Measurements from ENCODE around the gene ST3GAL5.

The ST3GAL5 gene

DNA sequence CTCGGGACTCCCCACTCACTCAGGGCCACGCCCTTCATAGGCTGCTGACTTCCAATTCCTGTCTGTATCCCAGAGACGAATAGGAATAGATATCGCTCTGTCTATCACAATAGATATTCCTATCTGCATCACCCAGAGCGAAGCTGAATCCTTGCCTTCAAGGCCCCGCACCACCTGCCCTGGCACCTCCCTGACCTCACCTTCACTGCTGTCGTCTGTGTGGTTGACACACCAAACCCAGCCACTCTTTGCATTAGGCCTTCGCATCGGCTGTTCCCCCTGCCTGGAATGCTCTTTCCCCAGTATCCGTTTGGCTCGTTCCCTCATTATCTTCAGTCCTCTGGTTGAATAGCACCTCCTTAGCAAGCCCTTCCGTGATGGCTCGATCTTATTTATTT lies 91.5 kb downstream of the ST3GAL5 start:
- Histone ChIP-seq H3K4me3 (ENCODE audit: low read length) (no peak overlapping the region), H3K4me1 (ENCODE audit: insufficient read depth, low read length) (peaks cover 6% of the 10 kb centered on the region; the same call in 1 of the 2 replicates), H3K27ac (ENCODE audit: low read depth, low read length) (no peak overlapping the region), H3K27me3 (ENCODE audit: insufficient read depth, low read length) (no peaks in the 10 kb centered on the region), H3K9me3 (ENCODE audit: insufficient read depth, low read depth, low read length) (no peaks in the 10 kb centered on the region), H3K36me3 (ENCODE audit: insufficient read depth, low read length) (no peaks in the 10 kb centered on the region), H3K9ac (ENCODE audit: low read depth, low read length) (no peak overlapping the region)
- WGBS: 91% methylated on average over 13 of the region's 13 CpGs

DNA sequence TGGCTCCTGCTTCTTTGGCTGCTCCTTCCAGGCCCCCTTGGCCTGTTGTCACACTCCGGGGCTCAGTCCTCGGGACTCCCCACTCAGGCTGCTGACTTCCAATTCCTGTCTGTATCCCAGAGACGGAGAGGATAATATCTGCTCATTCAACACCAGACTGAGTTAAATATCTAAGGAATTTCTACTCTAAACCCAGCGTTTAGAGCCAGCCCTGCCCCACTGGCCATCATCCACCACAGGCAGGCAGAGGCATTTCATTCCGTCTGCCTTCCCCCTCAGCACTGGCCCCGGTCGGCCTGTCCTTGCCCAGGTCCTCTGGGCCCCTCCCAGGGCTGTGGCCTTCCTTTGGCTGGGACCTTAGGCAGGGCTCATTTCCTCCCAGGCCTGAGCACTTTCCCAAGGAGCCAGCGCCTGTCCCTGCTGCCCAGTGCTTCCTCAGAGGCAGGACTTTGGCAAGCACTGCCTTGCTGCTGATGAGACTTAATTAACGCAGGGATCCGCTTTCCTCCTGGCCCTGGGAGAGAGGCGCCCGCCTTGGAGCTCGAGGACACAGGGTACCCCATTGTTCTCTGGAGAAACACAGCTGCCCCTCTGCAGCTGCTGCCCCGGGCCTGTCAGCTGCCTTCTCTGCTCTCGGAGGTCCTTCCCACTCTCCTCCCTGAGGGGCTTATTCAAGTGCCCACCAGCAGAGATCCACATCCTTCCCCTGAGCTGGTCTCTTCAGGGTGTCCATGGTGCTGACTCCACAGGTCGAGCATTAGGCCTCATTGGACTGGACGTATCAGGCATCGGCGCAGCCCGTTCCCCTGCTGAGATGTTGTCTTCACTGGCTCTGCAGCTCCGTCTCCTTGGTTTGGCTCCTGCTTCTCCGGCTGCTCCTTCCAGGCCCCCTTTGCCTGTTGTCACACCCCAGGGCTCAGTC lies 92.2 kb downstream of the ST3GAL5 start:
- Histone ChIP-seq H3K4me3 (ENCODE audit: low read length) (no peak overlapping the region), H3K9me3 (ENCODE audit: insufficient read depth, low read depth, low read length) (no peaks in the 10 kb centered on the region), H3K36me3 (ENCODE audit: insufficient read depth, low read length) (no peaks in the 10 kb centered on the region), H3K27me3 (ENCODE audit: insufficient read depth, low read length) (0 out of 2 replicates have a peak, but pooled peaks cover 3% of the 10 kb centered on the region), H3K4me1 (ENCODE audit: insufficient read depth, low read length) (peaks cover 6% of the 10 kb centered on the region; the same call in 1 of the 2 replicates), H3K9ac (ENCODE audit: low read depth, low read length) (no peak overlapping the region), H3K27ac (ENCODE audit: low read depth, low read length) (no peak overlapping the region)
- 80% methylated on average over 22 of the region's 22 CpGs for WGBS

DNA sequence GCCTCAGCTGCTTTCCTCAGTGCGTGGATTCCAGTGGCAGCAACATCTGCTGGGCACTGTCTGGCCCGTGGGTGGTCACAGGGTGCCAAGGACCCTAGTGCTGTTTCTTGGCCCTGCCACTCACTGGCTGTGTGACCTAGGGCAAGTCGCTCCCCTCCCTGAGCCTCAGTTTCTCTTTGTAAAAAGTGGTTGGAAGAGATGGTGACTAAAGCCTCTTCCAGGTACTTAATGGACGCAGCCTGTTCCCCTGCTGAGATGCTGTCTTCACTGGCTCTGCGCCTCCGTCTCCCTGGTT lies 92.8 kb downstream of the ST3GAL5 start:
- Histone ChIP-seq H3K9me3 (ENCODE audit: insufficient read depth, low read depth, low read length) (no peaks in the 10 kb centered on the region), H3K27ac (ENCODE audit: low read depth, low read length) (no peak overlapping the region), H3K36me3 (ENCODE audit: insufficient read depth, low read length) (no peaks in the 10 kb centered on the region), H3K27me3 (ENCODE audit: insufficient read depth, low read length) (0 out of 2 replicates have a peak, but pooled peaks cover 3% of the 10 kb centered on the region), H3K4me3 (ENCODE audit: low read length) (no peak overlapping the region), H3K4me1 (ENCODE audit: insufficient read depth, low read length) (peaks cover 6% of the 10 kb centered on the region; the same call in 1 of the 2 replicates), H3K9ac (ENCODE audit: low read depth, low read length) (no peak overlapping the region)
- WGBS: 85% methylated on average over 6 of the region's 6 CpGs

DNA sequence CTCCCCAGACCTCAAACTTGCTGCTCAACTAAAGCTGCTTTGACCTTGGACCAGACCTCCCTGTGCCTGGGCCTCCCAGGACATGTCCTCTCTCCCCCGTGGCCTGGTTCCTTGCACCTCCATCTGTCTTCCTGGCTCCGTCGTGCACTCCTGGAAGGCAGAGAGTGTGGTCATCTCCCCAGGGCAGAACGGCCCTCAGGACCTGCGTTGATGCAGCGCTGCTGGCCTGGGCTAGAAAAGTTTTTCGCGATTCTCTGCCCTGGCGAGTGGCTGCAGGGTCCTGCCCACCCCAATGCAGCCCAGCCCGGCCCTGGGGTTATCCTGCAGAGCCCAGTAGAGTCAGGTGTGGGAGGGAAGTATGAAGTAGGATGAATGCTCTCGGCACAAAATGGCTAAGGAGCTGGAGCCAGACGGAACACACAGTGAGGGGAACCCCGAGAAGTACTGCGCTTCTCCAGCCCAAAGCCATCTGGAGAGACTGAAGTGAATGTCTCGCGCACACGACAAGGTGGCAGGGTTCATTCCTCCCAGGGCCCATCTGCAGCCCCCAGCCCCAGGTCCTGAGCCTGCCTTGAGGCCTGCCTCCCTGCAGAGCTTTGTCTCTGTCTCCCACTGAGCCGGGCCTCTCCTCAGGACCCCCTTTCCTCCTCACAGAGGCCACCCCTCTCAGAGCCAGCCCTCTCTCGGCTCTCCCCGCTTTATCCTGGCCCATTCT lies 93.3 kb downstream of the ST3GAL5 start:
- no peaks in the 10 kb centered on the region for H3K9me3 ChIP-seq (ENCODE audit: insufficient read depth, low read depth, low read length)
- H3K9ac ChIP-seq (ENCODE audit: low read depth, low read length): no peak overlapping the region
- WGBS: 87% methylated on average over 20 of the region's 20 CpGs
- no peaks in the 10 kb centered on the region for H3K36me3 ChIP-seq (ENCODE audit: insufficient read depth, low read length)
- peaks cover 6% of the 10 kb centered on the region; the same call in 1 of the 2 replicates for H3K4me1 ChIP-seq (ENCODE audit: insufficient read depth, low read length)
- H3K27me3 ChIP-seq (ENCODE audit: insufficient read depth, low read length): peaks cover 3% of the 10 kb centered on the region; the same call in 1 of the 2 replicates
- no peak overlapping the region for H3K4me3 ChIP-seq (ENCODE audit: low read length)
- no peak overlapping the region for H3K27ac ChIP-seq (ENCODE audit: low read depth, low read length)

DNA sequence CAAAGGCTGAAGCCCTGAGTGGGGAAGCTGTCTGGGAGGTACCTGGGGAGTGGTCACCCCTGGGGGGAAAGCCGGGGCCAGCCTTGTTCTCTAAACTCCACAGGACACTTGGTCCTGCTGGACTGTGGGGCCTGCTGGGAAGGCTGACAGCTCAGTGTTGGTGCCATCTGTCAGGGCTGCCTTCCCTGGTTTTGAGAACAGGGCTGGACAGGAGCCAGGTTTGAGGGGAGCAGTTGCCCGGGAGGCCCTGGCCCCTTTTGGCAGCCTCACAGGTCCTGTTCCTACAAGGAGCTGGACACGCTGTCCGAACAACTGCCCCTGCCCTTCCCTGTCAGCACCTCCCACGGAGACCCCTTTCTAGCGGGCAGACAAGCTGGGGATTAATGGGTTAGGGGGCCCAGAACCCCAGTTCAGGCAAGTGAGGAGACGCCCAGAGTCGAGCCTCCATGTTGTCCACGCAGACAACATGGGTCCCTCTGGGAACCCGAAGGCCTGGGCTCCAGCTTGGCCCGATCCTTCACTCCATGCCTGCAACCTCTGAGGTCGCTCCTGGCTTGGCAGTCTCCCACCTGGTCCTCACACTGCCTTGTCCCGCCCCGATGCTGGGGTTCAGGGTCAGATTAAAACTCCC lies 94.2 kb downstream of the ST3GAL5 start:
- Histone ChIP-seq H3K36me3 (ENCODE audit: insufficient read depth, low read length) (no peaks in the 10 kb centered on the region), H3K4me3 (ENCODE audit: low read length) (no peak overlapping the region), H3K9me3 (ENCODE audit: insufficient read depth, low read depth, low read length) (no peaks in the 10 kb centered on the region), H3K4me1 (ENCODE audit: insufficient read depth, low read length) (peaks cover 6% of the 10 kb centered on the region; the same call in 1 of the 2 replicates), H3K27me3 (ENCODE audit: insufficient read depth, low read length) (peaks cover 3% of the 10 kb centered on the region; the same call in 1 of the 2 replicates), H3K9ac (ENCODE audit: low read depth, low read length) (no peak overlapping the region), H3K27ac (ENCODE audit: low read depth, low read length) (no peak overlapping the region)
- 88% methylated on average over 14 of the region's 14 CpGs for WGBS

DNA sequence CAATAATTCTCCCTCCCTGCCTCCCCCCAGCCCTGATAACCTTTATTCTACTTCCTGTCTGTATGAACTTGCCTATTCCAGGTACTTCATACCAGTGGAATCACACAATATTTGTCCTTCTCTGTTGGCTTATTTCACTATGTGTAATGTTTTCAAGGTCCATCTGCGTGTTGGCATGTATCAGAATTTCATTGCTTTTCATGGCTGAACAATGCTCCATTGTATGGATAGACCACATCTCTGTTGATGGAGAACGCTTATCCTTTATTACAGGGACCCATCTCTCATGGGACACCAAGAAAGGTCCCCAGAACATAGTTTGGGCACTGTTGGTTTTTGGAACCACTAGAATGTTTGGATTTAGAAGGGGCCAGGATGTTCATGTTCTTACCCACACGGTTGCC lies 94.8 kb downstream of the ST3GAL5 start:
- Histone ChIP-seq H3K27me3 (ENCODE audit: insufficient read depth, low read length) (peaks cover 3% of the 10 kb centered on the region; the same call in 1 of the 2 replicates), H3K9ac (ENCODE audit: low read depth, low read length) (no peak overlapping the region), H3K27ac (ENCODE audit: low read depth, low read length) (no peak overlapping the region), H3K4me3 (ENCODE audit: low read length) (no peak overlapping the region), H3K9me3 (ENCODE audit: insufficient read depth, low read depth, low read length) (no peaks in the 10 kb centered on the region), H3K36me3 (ENCODE audit: insufficient read depth, low read length) (no peaks in the 10 kb centered on the region), H3K4me1 (ENCODE audit: insufficient read depth, low read length) (peaks cover 6% of the 10 kb centered on the region; the same call in 1 of the 2 replicates)
- WGBS: 97% methylated on average over 3 of the region's 3 CpGs

DNA sequence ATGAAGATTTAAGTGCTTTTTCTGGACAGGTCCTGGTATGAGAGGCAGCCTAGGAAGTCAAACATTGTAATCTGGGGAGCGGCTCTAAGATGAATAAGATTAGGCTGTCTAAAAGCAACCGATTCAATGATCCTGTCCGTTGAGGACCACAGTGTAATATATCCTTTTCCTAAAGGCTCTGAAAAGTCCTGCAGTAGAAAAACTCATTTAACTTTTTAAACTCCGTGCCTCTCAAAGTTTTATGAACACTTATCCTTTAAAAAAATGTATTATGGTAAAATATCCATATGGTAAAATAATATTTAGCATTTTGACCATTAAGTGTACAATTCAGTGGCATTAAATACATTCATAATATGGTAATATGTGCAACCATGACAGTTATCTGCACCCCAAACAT lies 95.2 kb downstream of the ST3GAL5 start:
- no peaks in the 10 kb centered on the region for H3K9me3 ChIP-seq (ENCODE audit: insufficient read depth, low read depth, low read length)
- H3K4me3 ChIP-seq (ENCODE audit: low read length): no peak overlapping the region
- no peak overlapping the region for H3K9ac ChIP-seq (ENCODE audit: low read depth, low read length)
- 86% methylated on average over 3 of the region's 4 CpGs for WGBS
- H3K4me1 ChIP-seq (ENCODE audit: insufficient read depth, low read length): peaks cover 6% of the 10 kb centered on the region; the same call in 1 of the 2 replicates
- H3K27me3 ChIP-seq (ENCODE audit: insufficient read depth, low read length): peaks cover 3% of the 10 kb centered on the region; the same call in 1 of the 2 replicates
- no peaks in the 10 kb centered on the region for H3K36me3 ChIP-seq (ENCODE audit: insufficient read depth, low read length)
- H3K27ac ChIP-seq (ENCODE audit: low read depth, low read length): no peak overlapping the region

DNA sequence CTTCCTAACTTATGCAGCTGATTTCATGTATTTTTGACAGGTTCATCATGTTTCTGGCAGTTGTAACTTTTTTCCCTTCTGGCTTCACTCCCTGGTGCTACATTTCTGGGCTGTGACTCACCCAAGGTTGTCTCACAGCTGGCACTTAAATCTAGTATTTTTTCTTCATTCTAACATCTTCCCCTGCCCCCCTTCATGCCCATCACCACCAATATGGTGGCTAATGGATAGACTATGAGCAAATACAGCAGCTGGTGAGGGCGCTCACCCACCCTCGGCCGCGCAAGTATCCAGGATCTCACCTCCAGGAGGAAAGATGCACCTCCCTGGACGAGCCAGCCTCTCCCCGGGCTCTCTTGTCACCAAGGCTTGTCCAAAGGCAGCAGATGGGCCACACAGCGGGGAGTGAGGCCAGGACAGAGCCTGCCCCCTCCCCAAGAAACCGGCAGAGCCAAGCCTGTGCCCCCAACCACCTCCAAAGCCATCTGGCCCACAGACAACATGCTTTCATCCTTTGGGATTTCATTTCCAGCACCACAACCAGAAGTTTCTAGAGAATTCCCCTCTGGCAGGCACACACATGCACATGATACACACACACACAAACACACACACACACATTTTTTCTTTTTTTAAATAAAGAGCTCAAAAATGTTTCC lies 95.9 kb downstream of the ST3GAL5 start:
- Histone ChIP-seq H3K9ac (ENCODE audit: low read depth, low read length) (no peak overlapping the region), H3K4me3 (ENCODE audit: low read length) (no peak overlapping the region), H3K27ac (ENCODE audit: low read depth, low read length) (no peak overlapping the region), H3K36me3 (ENCODE audit: insufficient read depth, low read length) (no peaks in the 10 kb centered on the region), H3K9me3 (ENCODE audit: insufficient read depth, low read depth, low read length) (no peaks in the 10 kb centered on the region), H3K4me1 (ENCODE audit: insufficient read depth, low read length) (peaks cover 6% of the 10 kb centered on the region; the same call in 1 of the 2 replicates), H3K27me3 (ENCODE audit: insufficient read depth, low read length) (peaks cover 3% of the 10 kb centered on the region; the same call in 1 of the 2 replicates)
- WGBS: 83% methylated on average over 8 of the region's 8 CpGs

DNA sequence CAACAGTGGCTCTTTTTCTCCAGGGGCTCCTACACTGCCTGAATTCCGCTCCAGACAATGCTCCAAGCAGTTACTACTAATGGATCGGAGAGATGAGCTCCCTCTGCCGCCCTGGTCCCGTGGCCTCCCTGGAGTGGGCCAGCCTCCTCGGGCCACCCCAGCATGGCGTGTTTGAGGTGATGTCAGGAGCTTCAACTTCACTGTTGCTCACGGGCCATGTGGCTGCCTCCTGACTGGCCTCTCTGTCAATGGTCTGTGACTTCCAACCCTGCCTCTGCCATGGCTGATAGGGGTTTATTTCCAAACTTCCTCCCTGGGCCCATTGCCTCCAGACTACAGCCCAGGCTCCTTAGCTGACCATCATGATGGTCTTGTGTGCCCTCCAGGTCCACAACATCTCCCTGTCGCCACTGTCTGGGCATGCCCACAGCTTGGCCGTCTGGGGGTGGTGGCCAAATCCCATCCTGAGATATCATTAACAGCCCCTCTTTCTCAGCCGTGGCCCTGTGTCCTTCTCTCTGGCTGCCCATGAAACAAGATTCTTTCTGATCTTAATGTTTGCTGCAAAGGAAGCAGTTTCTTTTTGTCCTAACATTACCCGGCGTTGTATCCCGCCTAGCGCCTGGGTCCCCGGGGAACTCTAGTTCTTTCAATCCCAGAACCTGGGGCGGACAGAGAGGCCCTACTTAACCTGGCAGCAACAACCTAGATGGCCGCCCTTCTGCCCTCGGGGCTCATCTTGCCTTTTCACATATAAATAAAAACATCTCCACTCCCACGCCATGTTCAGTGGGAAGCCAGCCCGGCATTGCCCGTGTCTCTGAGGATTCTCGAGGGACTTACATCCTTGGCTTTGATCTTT lies 96.9 kb downstream of the ST3GAL5 start:
- no peaks in the 10 kb centered on the region for H3K36me3 ChIP-seq (ENCODE audit: insufficient read depth, low read length)
- no peak overlapping the region for H3K4me3 ChIP-seq (ENCODE audit: low read length)
- peaks cover 6% of the 10 kb centered on the region; the same call in 1 of the 2 replicates for H3K4me1 ChIP-seq (ENCODE audit: insufficient read depth, low read length)
- WGBS: 93% methylated on average over 22 of the region's 22 CpGs
- peaks cover 3% of the 10 kb centered on the region; the same call in 1 of the 2 replicates for H3K27me3 ChIP-seq (ENCODE audit: insufficient read depth, low read length)
- H3K9me3 ChIP-seq (ENCODE audit: insufficient read depth, low read depth, low read length): no peaks in the 10 kb centered on the region
- no peak overlapping the region for H3K9ac ChIP-seq (ENCODE audit: low read depth, low read length)
- no peak overlapping the region for H3K27ac ChIP-seq (ENCODE audit: low read depth, low read length)

Data from HUES64 (cell line).